NCI-H1092 (cell line): Measurements from ENCODE around the gene PAFAH1B2.

Experiments used
- DNase-seq: peaks from one replicate; lab custom pipeline; 2025; lab: John Stamatoyannopoulos, UW

The PAFAH1B2 gene

GRCh38 chr11:117188620-117189081 is 44.6 kb downstream of the PAFAH1B2 start:
- no peak for DNase-seq

GRCh38 chr11:117189191-117189940 is 45.3 kb downstream of the PAFAH1B2 start:
- DNase-seq: no peak

- DNase-seq: no peak
Observed at GRCh38 chr11:117189941-117190544, 46.0 kb downstream of the PAFAH1B2 start.

- DNase-seq: no peak
Observed at GRCh38 chr11:117191680-117192400, 47.8 kb downstream of the PAFAH1B2 start.

GRCh38 chr11:117192401-117192875 is 48.4 kb downstream of the PAFAH1B2 start:
- DNase-seq: no peak

- no peak for DNase-seq
Observed at GRCh38 chr11:117193130-117194020, 49.3 kb downstream of the PAFAH1B2 start.

- no peak for DNase-seq
Observed at GRCh38 chr11:117194267-117194666, 50.2 kb downstream of the PAFAH1B2 start.

- DNase-seq: no peak
Observed at GRCh38 chr11:117195258-117195657, 51.2 kb downstream of the PAFAH1B2 start.

GRCh38 chr11:117195761-117196160 is 51.7 kb downstream of the PAFAH1B2 start:
- DNase-seq: no peak

GRCh38 chr11:117197006-117197405 is 52.9 kb downstream of the PAFAH1B2 start:
- DNase-seq: no peak

GRCh38 chr11:117197516-117198456 is 53.7 kb downstream of the PAFAH1B2 start:
- no peak for DNase-seq

GRCh38 chr11:117198613-117199012 is 54.5 kb downstream of the PAFAH1B2 start:
- no peak for DNase-seq

- DNase-seq: no peak
Observed at GRCh38 chr11:117199053-117199915, 55.2 kb downstream of the PAFAH1B2 start, which contains the start of gene TAGLN. TSS of gene TAGLN (plus strand) at chr11:117199370. CDS start at chr11:117203014, 3,644 bp downstream.

GRCh38 chr11:117199916-117200812 is 56.1 kb downstream of the PAFAH1B2 start:
- DNase-seq: no peak

GRCh38 chr11:117200813-117201657 is 56.9 kb downstream of the PAFAH1B2 start:
- DNase-seq: no peak

GRCh38 chr11:117201658-117202305 is 57.7 kb downstream of the PAFAH1B2 start:
- DNase-seq: no peak
